GOT3 (cell line): Measurements from ENCODE around the gene METTL25.

ENCODE experiments used
- DNase-seq: peaks from one replicate; lab custom pipeline; 2025; ENCODE audit warnings: mixed read lengths; lab: John Stamatoyannopoulos, UW

The METTL25 gene

GRCh38 chr12:82527165-82527780 is 168.9 kb downstream of the METTL25 start:
- no peak for DNase-seq
